Stimulated activated CD4-positive, alpha-beta T cell treated with anti-CD3 and anti-CD28 coated beads, Interleukin-1b, Interleukin-23, amount 100 ng/mL, for 4 hours (primary cell): ENCODE results near the gene YWHAQ.

ENCODE experiments used
- DNase-seq, 2 donors: peaks; one replicate each; pipeline ENCODE4 v3.0.0-alpha.2; 2020; ENCODE audit warnings: low read depth in 2 of 2

YWHAQ gene

DNA sequence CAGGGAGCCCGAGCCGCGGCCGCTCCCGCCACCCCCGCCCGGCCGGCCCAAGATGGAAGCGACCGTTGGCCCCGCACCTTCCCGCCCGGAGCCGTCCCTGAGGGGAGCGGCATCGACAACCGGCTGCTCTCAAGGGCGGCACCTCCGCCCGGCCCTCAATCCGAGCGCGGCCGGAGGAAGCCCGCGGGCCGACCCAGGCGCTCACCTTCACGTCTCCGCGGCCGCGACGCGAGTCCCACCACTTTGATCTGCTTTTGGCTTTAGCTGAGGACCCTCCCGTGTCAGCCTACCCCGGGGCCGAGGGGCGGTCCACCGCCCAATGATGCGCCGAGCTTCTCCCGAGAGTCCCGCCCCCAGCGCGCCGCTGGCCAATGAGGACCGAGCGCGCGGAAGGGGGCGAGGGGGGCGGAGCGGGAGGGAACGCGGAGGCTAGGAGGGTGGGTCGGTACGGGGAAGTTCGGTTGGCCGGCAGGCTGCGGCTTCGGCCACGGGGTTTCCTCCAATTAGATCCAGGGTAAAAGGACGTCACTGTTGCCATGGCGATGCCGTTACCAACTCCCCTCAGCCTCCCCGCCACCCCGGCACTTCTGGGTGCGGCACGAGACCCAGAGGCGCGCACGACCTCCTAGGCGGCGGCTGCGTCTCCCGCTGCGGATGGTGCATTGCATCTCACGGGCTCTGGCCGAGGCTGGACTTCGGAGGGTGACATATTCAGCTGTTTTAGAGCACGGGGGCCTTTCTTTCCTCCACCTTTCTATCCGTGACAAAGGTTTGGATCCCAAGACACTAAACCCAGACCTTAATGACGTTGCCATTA lies at the start of gene YWHAQ:
Gene YWHAQ, minus strand, starts transcription at position 262 of the 817 bp plus-strand sequence. CDS start 545 bp downstream, outside the sequence.
- DNase-seq = peak; percentile 95 to 97

DNA sequence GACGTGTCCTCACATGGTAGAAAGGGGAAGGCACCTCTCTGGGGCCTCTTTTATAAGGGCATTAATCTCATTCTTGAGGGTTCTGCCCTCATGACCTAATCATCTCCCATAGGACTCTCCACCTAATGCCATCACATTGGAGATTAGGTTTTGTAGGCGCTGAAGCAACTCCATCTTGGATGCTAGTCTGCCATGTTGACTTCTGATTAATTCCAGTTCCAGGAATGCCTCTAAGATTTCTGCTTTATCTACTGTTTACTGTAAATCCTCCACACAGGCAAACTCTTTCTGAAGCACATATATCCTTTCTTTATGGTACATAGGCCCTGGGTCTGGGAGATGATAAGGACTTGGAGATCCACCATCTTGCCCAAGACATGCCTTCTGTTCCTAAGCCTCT lies 49.3 kb upstream of the YWHAQ start:
- DNase-seq = no peak

DNA sequence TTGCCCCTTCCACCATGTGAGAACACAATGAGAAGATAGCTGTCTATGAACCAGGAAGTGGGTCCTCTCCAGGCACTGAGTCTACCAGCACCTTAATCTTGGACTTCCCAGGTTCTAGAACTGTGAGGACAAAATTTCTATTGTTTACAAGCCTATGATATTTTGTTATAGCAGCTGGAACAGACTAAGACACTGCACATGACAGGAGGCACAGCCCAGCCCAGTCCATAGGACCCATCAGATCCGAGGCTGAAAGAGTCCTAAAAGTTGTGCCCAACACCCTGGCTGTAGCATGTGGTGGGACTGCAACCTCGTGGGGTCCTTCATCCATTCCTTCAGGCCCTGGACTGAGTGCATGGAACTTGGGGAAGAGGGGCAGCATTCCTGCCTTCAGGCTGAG lies 48.4 kb upstream of the YWHAQ start:
- no peak for DNase-seq

DNA sequence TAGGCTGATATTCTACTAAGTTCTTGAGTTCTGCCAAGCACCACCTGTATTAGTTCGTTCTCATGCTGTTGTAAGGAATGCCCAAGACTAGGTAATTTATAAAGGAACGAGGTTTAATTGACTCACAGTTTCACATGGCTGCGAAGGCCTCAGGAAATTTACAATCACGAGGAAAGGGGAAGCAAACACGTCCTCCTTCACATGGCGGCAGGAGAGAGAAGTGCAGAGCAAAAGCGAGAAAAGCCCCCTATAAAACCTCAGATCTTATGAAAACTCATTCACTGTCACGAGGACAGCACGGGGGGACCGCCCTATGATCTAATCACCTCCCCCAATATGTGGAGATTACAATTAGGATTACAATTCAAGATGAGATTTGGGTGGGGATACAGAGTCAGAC lies 47.7 kb upstream of the YWHAQ start:
- no peak for DNase-seq

DNA sequence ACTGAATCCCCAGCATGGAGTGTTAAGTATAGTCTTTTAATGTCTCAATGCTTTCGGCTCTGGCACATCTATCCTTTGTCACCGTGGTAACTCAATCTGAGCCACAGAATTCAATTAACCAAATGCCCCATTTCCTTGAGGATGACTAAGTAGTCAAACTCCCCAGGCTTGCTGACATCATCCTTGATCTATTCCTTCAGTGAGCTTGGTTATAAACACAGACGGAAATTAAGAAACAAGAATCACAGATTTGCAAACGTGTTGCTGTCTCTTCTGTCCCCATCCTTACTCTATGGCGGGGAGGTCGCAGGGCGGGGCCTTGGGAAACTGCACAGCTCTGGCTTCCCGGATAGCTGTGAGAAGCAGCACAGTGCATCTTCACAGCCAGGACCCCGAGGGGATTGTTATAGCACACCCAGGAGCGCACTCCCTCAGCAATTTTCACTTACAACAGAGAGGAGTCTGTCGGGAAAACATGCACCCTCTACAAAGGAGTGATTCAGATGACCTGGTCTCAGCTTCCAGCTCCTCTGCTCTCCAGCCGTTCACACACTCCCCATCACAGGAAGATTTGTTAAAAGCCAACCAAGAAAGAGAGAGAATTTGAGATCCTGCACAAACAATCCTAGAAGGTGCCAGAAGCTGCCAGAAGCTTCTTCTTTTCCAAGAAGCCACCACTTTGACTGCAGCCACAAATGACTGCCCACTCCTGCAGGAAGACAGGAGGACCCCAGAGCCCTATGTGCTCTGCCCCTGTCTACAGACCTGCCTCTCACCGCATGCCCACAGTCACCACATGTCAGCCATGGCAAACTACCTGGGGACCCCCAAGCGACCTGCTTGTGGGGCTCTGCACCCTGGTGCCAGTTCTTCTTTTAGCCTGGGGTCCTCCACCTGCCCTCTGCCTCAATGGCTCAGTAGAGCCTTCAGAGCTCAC lies 44.9 kb upstream of the YWHAQ start:
- no peak for DNase-seq

DNA sequence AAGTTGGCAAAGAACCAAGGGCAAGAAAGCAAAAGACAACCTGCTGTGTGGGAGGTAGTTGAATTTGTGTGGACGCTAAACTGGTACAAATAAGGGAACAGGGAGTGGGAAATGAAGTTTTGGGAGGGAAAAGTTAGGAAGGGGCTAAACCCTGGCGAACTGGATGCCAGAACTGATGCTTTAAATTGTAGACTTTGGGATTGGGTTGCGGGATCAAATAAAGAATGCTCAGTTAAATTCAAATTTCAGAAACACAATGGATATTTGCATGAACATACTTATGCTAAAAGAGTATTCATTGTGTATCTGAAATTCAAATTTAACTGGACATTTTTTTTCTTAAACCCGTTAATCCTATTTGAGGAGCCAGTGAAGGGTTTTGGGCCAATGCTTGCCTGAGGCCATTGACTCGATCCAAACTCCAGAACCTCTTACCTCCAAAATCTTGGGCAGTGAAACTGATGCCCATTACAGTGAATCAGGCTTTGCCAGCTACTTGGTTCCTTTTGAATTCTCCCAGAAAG lies 44.2 kb upstream of the YWHAQ start:
- no peak for DNase-seq

DNA sequence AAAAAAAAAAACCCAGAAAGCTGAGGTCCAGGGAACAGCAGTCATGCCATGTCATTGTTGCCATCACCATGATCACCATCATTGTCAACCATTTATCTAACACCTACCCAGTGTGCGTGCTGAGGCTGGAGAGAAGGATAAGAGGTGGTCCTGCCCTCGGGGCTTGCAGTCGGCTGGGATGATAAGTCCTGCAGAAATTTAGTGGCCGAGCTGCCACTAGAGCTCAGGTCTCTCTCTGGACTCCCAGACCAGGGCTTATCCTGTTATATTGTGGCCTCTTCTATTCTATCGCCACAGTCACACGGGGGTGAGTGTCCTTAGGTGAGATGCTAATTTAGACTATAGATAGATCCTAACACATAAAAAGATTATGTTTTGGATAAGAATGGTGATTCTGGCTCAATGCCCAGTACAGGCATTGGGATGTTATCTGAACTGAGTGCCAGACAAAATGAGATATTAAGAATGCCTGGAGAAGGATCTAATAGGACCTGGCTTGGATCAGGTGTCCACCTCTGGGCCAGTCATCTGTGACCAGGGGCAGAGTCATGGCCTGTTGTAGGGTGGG lies 43.2 kb upstream of the YWHAQ start:
- DNase-seq = no peak

DNA sequence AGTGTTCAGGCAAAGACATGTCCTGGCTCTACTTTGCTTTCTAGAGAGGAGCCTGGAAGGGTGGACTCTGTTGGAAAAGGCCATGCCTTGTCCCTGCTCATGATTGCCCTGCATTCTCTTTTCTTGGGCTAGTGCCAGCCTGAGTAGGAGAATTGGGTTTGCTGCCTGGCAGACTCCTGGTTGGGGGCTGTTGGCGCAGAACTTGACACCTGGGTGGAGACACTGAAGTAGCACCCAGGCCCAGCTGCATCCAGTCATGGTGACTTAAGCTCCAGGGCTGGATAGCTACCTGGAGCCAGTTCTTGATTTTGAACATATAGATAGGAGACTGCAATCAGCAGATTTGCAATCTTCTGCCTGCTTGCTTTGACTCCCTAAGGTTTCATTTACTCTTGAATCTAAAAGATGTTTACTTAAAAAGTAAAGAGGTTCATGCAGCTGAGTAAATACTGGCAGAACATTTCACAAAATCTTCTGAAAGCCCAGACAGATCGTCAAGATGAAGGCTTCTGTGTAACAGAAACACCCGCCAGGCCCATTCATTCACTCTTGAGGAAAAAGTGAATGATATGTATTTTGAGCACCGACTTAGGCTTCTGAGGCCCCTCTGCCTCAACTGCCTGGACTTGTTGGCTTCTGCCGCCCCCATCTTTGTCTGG lies 38.0 kb upstream of the YWHAQ start:
- DNase-seq = no peak

DNA sequence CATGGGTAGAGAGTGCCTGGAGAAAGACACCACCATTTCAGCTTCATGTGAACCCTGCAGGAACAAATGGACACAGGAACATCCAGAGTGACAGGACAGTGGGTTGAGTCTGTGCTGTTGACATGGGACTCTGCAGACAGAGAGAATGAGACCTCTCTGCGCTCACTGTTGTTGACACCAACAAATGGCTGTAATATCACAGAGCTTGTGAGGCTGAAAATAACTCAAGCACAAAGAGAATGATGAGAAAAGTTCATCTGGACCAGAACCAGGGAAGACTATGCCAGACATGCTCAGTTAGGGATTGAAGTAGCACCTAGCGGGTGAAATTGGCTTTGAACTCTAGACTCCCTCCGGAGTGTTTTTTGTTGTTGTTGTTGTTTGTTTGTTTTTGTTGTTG lies 37.0 kb upstream of the YWHAQ start:
- no peak for DNase-seq

DNA sequence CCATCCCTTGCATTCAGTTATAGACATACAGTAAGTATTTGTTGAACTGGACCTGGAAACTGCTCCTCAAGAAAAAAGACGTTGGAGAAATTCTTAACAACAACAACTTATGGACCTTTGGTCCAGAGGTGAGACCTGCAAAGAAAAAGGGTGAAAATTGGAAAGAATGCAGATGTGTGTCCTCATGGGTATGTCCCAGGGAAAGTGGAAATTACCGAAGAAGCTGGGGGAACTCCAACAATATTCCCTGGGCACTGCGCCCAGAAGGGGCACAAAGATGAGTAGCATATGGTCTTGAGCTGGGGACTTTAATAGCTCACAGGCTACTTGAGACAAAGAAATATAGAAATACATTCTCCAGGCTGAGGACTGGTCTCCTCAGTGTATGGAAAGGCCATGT lies 35.5 kb upstream of the YWHAQ start:
- DNase-seq = no peak

DNA sequence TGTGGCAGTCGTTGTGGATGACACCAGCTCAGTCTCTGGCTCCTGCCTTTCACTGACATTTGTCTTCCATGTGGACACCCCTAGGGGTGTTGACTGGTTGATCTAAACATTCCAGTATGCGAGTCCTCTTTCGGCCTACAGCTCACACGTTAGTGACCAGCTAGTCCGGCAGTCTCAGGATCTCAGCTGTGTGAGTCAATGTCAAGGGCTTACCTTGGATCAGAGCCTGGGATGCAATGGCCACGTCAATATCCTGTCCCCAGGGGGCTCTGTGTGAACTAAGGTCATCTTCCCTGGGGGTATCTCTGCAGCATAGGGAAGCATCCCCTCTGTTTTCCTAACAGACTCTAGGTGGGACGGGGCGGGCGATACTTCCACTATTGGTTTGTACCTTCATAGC lies 35.1 kb upstream of the YWHAQ start:
- no peak for DNase-seq

DNA sequence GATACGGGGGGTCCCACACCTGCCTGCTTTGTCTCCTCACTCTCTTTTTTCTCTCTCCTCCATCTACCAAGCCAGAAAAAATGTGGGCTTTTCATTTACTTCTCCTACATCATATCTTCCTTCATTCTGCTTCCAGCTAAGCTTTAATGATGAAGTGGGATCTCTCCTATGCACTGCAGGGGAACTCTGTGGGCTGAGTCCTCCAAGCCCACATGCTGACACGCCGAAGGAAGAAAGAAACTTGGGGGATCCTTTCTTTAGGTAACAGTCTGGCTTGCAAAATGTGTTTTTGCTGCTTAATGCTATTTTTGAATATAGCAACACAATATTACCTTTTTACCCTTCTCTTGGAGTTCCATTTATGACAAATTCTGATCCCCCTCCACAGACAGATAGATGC lies 33.6 kb upstream of the YWHAQ start:
- no peak for DNase-seq

DNA sequence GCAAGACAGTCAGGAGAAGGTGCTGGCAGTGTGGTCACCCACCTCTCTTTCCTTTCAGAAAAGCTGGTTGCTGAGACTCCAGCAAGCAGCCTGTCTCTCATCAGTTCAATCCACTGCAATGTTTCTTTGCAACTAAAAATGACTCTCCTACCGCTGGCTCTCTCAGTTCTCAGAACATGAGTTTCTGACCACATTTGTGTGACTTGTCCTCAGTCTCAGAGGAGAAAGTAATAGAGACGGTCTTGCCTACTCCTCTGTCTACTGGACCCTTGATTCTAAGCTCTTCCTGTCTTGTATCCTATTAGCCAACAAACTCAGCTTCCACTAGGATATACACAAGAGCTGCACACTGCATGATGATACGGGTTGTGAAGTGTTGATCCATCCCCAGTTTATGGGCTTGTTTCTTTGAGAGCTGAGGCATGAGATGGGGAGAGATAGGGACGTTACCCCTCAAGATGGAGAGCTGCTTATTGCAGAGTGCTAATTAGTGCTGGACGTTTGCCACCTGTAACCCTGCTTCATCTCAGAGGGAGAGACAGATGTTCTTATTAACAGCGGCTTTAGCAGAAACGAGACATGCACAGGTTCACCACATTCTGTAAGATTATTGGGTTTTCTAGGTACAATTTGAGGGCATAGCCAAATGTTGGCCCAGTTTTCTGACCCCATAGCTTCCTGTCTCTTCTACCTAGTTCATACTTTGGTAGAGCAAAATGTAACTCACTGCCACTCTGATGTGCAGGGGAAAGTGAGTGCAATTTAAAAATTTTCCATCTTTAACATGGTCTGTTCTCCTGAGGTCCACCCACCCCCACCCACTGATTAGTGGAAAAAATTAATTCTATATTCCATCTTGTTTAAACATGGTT lies 32.4 kb upstream of the YWHAQ start:
- no peak for DNase-seq

DNA sequence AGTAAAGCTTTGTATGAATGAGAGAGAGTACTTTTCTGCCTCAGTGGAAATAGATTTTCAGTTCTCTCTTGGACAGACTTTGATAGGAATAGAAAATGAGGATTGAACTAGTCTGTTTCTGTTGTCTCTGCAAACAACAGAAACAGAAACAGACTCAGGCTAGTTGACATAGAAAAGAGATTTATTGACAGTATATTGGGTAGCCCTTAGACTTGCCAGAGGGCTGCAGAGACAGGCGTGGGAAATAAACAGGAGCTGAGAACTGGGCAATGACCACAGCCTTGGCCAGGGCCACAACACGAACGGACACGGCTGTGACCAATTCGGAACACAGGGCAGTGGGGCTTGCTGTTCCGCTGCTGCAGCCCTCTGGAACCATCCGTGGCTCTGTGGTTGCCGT lies 30.5 kb upstream of the YWHAQ start:
- no peak for DNase-seq

DNA sequence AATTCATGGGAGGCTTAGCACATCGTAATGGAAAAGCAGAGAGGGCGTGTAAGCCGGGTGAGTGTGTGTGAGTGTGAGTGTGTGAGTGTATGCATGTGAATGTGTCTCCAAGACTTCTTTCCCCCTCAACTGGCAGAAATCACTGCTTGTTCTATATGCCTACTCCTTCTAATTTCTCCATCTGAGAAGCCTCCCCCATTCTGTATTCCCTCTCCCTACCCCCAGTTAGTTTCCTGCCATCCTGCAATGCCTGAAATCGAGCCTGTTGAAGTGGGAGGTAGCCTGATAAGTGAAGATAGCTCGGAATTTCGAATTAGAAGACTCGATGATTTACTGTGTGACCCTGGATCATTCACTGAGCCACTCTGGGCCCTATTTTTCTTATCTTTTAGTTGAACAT lies 30.0 kb upstream of the YWHAQ start:
- no peak for DNase-seq

DNA sequence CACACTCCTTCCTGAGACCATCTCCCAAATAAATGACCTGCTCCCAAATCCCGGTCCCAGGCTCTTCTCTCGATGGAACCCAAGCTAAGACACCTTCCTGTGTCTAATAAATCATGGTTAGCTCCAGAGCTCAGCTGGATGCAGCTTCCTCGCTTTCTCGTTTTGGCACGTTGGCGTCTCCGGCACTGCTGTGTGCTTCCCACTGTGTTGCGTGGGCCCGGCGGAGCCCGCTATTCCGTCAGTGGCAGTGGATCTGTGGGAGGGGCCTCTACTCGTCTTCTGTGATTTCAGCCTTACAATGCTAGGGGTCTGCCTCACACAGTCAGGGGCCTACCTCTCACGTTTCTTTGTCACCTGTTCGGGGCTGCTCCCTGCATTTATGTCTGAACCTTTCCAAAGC lies 29.4 kb upstream of the YWHAQ start:
- DNase-seq = no peak

DNA sequence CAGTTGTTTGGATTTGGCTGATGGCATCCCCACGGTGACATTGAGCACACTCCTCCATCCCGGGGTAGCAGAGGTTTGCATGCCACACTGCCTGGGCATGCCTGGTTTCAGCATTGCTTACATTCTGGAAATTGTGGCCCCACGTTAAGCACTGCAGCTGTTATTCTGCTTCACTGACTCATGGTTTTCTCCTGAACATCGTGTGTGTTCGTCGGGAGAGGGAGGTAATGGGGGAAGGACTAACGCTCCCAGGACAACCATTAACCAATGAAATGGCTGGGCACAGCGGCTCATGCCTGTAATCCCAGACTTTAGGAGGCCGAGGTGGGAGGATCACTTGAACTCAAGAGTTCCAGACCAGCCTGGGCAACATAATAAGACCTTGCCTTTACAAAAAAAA lies 28.2 kb upstream of the YWHAQ start:
- DNase-seq = no peak

DNA sequence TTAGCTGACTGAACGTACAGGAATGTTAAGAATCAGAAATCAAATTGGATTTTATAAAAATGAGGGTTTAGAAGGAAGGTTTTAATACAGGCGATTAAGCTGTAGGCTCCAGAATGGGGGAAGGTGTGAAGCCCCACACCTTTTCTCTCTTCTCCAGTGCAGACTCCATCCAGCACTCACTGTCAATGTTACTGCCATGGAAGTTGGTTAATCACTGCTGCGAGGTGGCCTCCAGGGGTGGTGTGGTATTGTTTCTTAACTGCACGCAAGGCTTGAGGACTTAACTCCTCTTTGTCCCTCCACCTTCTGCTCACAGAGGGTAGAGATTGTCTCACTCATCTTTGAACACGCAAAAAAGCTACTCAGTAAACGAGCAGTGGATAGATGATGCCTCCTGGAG lies 26.9 kb upstream of the YWHAQ start:
- no peak for DNase-seq

DNA sequence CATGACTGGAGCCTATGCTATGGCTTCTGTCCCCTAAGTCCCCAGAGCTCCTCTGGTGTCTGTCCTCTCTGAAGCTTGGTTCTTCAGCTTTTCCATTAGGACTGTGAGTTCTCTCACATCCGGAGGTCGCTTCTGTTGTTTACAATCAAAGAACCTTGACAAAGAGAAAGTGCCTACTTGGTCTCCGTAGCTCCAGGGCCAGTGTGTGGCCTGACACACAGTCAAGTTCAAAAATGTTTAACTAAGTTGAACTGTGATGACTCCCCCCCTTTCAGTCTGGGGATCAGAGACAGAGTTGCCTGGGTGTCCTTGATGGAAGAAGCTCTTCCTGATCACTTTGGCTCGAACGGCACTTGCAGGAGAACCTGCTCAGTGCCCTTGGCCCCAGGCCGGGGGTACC lies 26.3 kb upstream of the YWHAQ start:
- no peak for DNase-seq

DNA sequence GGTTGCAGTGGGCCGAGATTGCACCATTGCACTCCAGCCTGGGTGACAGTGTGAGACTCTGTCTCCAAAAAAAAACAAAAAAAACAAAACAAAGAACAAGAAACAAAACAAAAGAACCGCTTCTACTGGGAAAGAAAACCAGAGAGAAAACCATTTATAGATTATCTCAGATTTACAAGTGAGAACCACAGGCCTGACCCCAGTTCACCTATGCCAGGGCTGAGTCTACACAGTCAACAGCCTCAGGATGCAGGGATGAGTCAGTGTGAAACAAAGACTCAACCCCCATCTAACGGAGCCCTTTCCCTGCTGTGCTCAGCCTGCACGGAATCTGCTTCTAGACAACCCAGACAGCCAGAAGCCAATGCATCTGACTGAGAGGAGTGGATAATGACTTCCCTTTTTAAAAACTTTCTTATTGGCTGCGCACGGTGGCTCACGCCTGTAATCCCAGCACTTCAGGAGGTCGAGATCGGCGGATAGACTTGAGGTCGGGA lies 25.5 kb upstream of the YWHAQ start:
- peak; percentile 15 for DNase-seq
